HUES64 (cell line): ENCODE results near the gene GPRASP2.
A peak's percentile ranks its signal among the peaks of the same experiment; 100 is the strongest.

Experiments used
- H3K27ac ChIP-seq: 2 replicates; pipeline ENCODE4 v1.7.0; 2013; ENCODE audit warnings: low read depth, low read length, inconsistent platforms
- H3K27me3 ChIP-seq: 2 replicates; pipeline ENCODE4 v1.6.1; 2013; ENCODE audit warnings: mild to moderate bottlenecking, low read length; ENCODE audit not compliant: insufficient read depth
- H3K36me3 ChIP-seq: 2 replicates; pipeline ENCODE4 v1.6.1; 2013; ENCODE audit warnings: mild to moderate bottlenecking, low read length; ENCODE audit not compliant: insufficient read depth
- H3K4me1 ChIP-seq: 2 replicates; pipeline ENCODE4 v1.6.1; 2013; ENCODE audit warnings: mild to moderate bottlenecking, low read length, moderate library complexity; ENCODE audit not compliant: insufficient read depth
- H3K4me3 ChIP-seq: 2 replicates; pipeline ENCODE4 v1.5.1; 2013; ENCODE audit warnings: mild to moderate bottlenecking, low read length, moderate library complexity
- H3K9ac ChIP-seq: 2 replicates; pipeline ENCODE4 v1.6.1; 2013; ENCODE audit warnings: mild to moderate bottlenecking, low read depth, low read length
- H3K9me3 ChIP-seq: 2 replicates; pipeline ENCODE4 v1.6.1; 2013; ENCODE audit warnings: low read depth, low read length; ENCODE audit not compliant: insufficient read depth
- WGBS: fragments of 150-250, 120-280 bp; methylation state at CpG from one replicate; pipeline ENCODE4 v1.1.7; 2013; ENCODE audit warnings: missing lambda C conversion rate; 5-methylcytosine and 5-hydroxymethylcytosine counted together

GPRASP2 gene

GRCh38 chrX:102745513-102745856 is 33.2 kb downstream of the GPRASP2 start:
- Histone ChIP-seq H3K27me3 (no peaks in the 10 kb centered on the region), H3K27ac (no peak overlapping the region), H3K4me3 (peak overlapping the region; percentile 87), H3K36me3 (peaks cover 24% of the 10 kb centered on the region), H3K9ac (peak overlapping the region; percentile 78), H3K4me1 (peaks cover 5% of the 10 kb centered on the region; the same call in 1 of the 2 replicates), H3K9me3 (no peaks in the 10 kb centered on the region)
- WGBS = 5% methylated on average over 12 of the region's 14 CpGs

DNA sequence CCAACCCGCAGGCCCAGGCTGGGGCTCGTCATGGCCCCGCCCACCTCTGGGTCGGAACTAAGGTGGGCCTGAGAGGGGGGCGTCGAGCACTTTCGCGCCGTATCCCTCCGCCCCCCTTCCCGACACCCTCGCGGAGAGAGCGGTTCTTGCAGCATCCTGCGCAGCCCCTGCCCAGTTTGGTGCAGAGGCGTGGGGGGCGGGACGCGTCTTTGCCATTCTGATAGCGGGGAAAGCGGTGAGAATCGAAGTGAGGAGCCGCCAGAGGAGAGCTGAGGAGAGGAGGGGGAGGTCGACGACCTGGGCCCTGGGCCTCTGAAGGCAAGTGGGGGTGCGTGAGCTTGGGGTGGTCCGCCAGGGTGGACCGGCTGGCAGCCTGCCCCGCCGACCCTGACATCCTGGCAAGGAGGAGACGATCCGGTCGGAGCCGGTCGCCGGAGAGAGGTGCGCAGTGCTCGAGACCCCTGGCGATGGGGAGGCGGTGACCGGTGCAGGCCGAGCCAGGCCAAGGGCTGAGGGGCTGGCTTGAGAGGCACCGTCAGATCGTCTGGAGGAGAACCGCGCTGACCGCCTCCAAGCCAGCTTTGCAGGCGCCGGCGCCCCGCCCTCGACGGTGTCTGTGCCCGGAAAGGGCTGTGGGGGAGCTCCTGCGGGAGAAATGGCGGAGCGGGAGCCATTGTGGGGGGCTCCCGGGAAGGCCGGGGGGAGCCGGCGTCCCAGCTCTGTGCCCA is 33.8 kb downstream of the GPRASP2 start:
- H3K4me1 ChIP-seq = peaks cover 5% of the 10 kb centered on the region; the same call in 1 of the 2 replicates
- under 1% methylated on average over 61 of the region's 61 CpGs for WGBS
- H3K9me3 ChIP-seq = no peaks in the 10 kb centered on the region
- H3K36me3 ChIP-seq = peaks cover 28% of the 10 kb centered on the region
- peak overlapping the region; percentile 78 for H3K9ac ChIP-seq
- no peak overlapping the region for H3K27ac ChIP-seq
- H3K4me3 ChIP-seq = peak overlapping the region; percentile 87
- H3K27me3 ChIP-seq = no peaks in the 10 kb centered on the region

GRCh38 chrX:102765217-102765616 is 53.0 kb downstream of the GPRASP2 start:
- H3K4me1 ChIP-seq = no peaks in the 10 kb centered on the region
- H3K36me3 ChIP-seq = no peaks in the 10 kb centered on the region
- no peaks in the 10 kb centered on the region for H3K27me3 ChIP-seq
- H3K27ac ChIP-seq = no peak overlapping the region
- no peaks in the 10 kb centered on the region for H3K9me3 ChIP-seq
- H3K4me3 ChIP-seq = no peak overlapping the region
- no peak overlapping the region for H3K9ac ChIP-seq
- 86% methylated on average over 2 of the region's 2 CpGs for WGBS

DNA sequence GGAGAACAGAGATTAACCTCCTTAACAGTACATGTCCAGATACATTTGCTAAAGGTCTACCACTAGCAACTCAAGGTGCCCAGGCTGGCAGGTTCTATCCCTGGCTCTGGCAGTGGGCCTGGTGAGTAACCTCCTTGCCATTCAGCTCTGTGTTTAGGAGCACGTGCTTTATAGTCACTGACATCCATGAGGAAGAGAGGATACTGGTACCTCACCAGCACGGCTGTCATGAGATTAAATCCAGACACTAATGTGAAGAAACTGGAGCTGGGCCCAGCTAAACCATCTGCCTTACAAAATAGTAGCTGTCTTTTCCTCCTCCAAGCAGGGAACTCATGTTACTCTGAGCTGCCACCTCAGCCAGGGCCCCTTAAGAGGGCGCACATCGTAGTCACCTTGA is 53.6 kb downstream of the GPRASP2 start:
- Histone ChIP-seq H3K27me3 (no peaks in the 10 kb centered on the region), H3K36me3 (no peaks in the 10 kb centered on the region), H3K9me3 (no peaks in the 10 kb centered on the region), H3K9ac (no peak overlapping the region), H3K4me3 (no peak overlapping the region), H3K4me1 (no peaks in the 10 kb centered on the region), H3K27ac (no peak overlapping the region)
- WGBS = 79% methylated on average over 4 of the region's 4 CpGs

DNA sequence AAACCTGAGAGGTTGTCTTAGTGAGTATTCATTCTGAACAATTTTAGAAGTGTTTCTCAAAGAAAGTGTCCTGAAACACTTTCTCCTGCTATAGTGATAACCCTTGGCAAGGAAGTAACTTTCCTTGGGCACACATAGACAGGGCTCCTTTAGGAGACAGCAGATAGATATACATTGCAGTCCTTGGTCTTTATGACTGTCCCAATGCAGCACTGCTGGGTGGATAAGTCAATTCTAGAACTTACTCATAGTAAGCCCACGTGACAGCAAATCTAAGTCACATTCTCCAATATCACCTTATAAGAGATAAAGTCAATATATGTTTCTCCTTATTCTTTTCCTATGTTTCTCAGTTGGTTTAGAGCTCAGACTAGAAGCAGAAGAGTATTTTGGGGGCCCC is 55.0 kb downstream of the GPRASP2 start:
- no peak overlapping the region for H3K4me3 ChIP-seq
- H3K27me3 ChIP-seq = no peaks in the 10 kb centered on the region
- H3K9ac ChIP-seq = no peak overlapping the region
- no CpG with 5 or more reads among the region's 1 CpG for WGBS
- H3K4me1 ChIP-seq = no peaks in the 10 kb centered on the region
- H3K27ac ChIP-seq = no peak overlapping the region
- no peaks in the 10 kb centered on the region for H3K36me3 ChIP-seq
- H3K9me3 ChIP-seq = no peaks in the 10 kb centered on the region
